Type B pancreatic cell (in vitro differentiated cells): Measurements from ENCODE around the gene OPA1. TPM values are rescaled to one million over a fixed set of nuclear protein-coding genes. Genes with fewer than 3 reads are reported as not detected.

Source experiments
- DNase-seq: peaks from one replicate; pipeline ENCODE4 v3.0.0; 2021; ENCODE audit warnings: mixed read lengths; ENCODE audit not compliant: unreplicated experiment; ENCODE audit errors: extremely low spot score
- H3K27ac Mint-ChIP-seq: 2 replicates; pipeline ENCODE4 v1.8.0; 2021; ENCODE audit warnings: mild to moderate bottlenecking, mixed read lengths
- H3K27me3 Mint-ChIP-seq: 2 replicates; pipeline ENCODE4 v1.8.0; 2021; ENCODE audit warnings: mixed read lengths
- H3K36me3 Mint-ChIP-seq: 2 replicates; pipeline ENCODE4 v1.8.0; 2021; ENCODE audit warnings: mixed read lengths
- H3K4me1 Mint-ChIP-seq: one replicate; pipeline ENCODE4 v1.8.0; 2021; ENCODE audit warnings: mixed read lengths; ENCODE audit not compliant: unreplicated experiment
- H3K4me3 Mint-ChIP-seq: 2 replicates; pipeline ENCODE4 v1.8.0; 2021; ENCODE audit warnings: mild to moderate bottlenecking, mixed read lengths
- H3K9me3 Mint-ChIP-seq: 2 replicates; pipeline ENCODE4 v1.8.0; 2021; ENCODE audit warnings: mixed read lengths
- CTCF ChIP-seq: fragments of 200-600 bp; sonication (generic); conservative IDR thresholded peaks from 2 replicates; pipeline ENCODE4 v1.5.0; 2021; ENCODE audit warnings: antibody characterized with exemption, mild to moderate bottlenecking
- total RNA-seq: library from RNA; stranded (reverse); gene quantifications from 2 replicates; pipeline ENCODE4 v1.2.1, GENCODE V29; 2021; ENCODE audit warnings: low replicate concordance

Gene OPA1
- total RNA-seq, 1 donor from 2014 or later, result 57.7 TPM

GRCh38 chr3:193744048-193744821, 151.2 kb downstream of the OPA1 start:
- DNase-seq, result no peak
- H3K36me3 Mint-ChIP-seq, result no peaks in the 10 kb centered on the region
- H3K4me1 Mint-ChIP-seq, result peaks cover 21% of the 10 kb centered on the region
- no peak for TF ChIP-seq CTCF
- H3K27me3 Mint-ChIP-seq, result no peaks in the 10 kb centered on the region
- peak overlapping the region; percentile 87 for H3K27ac Mint-ChIP-seq
- H3K4me3 Mint-ChIP-seq, result peak overlapping the region; percentile 80
- H3K9me3 Mint-ChIP-seq, result peaks cover 5% of the 10 kb centered on the region

GRCh38 chr3:193744822-193745684, 152.0 kb downstream of the OPA1 start:
- Mint-ChIP-seq H3K9me3 (peaks cover 5% of the 10 kb centered on the region), H3K27ac (peak overlapping the region; percentile 79), H3K36me3 (no peaks in the 10 kb centered on the region), H3K27me3 (no peaks in the 10 kb centered on the region), H3K4me3 (peak overlapping the region; percentile 58), H3K4me1 (peaks cover 21% of the 10 kb centered on the region)
- TF ChIP-seq CTCF, result no peak
- DNase-seq, result no peak

- no peak overlapping the region for H3K27ac Mint-ChIP-seq
- H3K27me3 Mint-ChIP-seq, result no peaks in the 10 kb centered on the region
- no peak for DNase-seq
- TF ChIP-seq CTCF, result no peak
- peaks cover 21% of the 10 kb centered on the region for H3K4me1 Mint-ChIP-seq
- peaks cover 5% of the 10 kb centered on the region for H3K9me3 Mint-ChIP-seq
- no peak overlapping the region for H3K4me3 Mint-ChIP-seq
- no peaks in the 10 kb centered on the region for H3K36me3 Mint-ChIP-seq
These were observed 153.8 kb downstream of the OPA1 start for GRCh38 chr3:193746832-193747231.

Other genes with a start within 250 kb of the OPA1 start
- gene ATP13A5, start 214.5 kb upstream of the OPA1 start, total RNA-seq, result not detected in 2 replicates
- gene ATP13A4, start 38.3 kb upstream of the OPA1 start, total RNA-seq, result 10.2 and 11.4 TPM in 2 replicates